ENCODE data around the gene SHISA5. TPM values are rescaled to one million over a fixed set of nuclear protein-coding genes. Genes with fewer than 3 reads are reported as not detected.

Gene SHISA5
- polyA plus RNA-seq, 2 of the 4 experiments (the other 2 are of a cell fraction) = 87.5 to 94.3 TPM

- TF ChIP-seq KDM5A (IDR thresholded peaks at IDR 0.05) (no peak), CBX2 (IDR thresholded peaks at IDR 0.05; ENCODE audit: borderline replicate concordance, low read depth) (no peak), USF2 (IDR thresholded peaks at IDR 0.05) (no peak), NR3C1 (IDR thresholded peaks at IDR 0.05) (no peak)
Measured at GRCh38 chr3:48521635-48522034, 17.7 kb upstream of the SHISA5 start (continued).

- ATAC-seq (no peak), FAIRE-seq (no peak), DNase-seq (ENCODE audit: low read depth in 1 of 2, low spot score in 1 of 2) (no peak)
- Histone ChIP-seq H3K27ac (no peak overlapping the region), H3K4me3 (no peak overlapping the region), H3K9me3 (no peaks in the 10 kb centered on the region), H3K4me1 (no peaks in the 10 kb centered on the region), H3K4me2 (no peak overlapping the region)
- ChIA-PET CTCF (interaction anchor here (0.7 kb wide), 1 partner anchor 15 kb away, joined by 3 read pairs; no protein-coding TSS in a partner anchor), POLR2A (no interaction called here)
- TF ChIP-seq BCL3 (IDR thresholded peaks at IDR 0.05) = no peak
- no peak for TF ChIP-seq JUN (IDR thresholded peaks at IDR 0.05)
- no peak for TF ChIP-seq PHF8 (IDR thresholded peaks at IDR 0.05; ENCODE audit: borderline replicate concordance, low read depth)
- no peak for TF ChIP-seq HEYL (CRISPR knock-in tag; IDR thresholded peaks at IDR 0.05)
- TF ChIP-seq HOXA7 (CRISPR knock-in tag; IDR thresholded peaks at IDR 0.05) = no peak
- no peak for TF ChIP-seq HDAC2 (IDR thresholded peaks at IDR 0.05)
- TF ChIP-seq JUNB (IDR thresholded peaks at IDR 0.05) = no peak
- TF ChIP-seq CBX8 (IDR thresholded peaks at IDR 0.05) = no peak
- TF ChIP-seq CHD4 (IDR thresholded peaks at IDR 0.05; ENCODE audit: borderline replicate concordance) = no peak
- TF ChIP-seq RARB (CRISPR knock-in tag; IDR thresholded peaks at IDR 0.05) = no peak
- TF ChIP-seq HOXB5 (CRISPR knock-in tag; IDR thresholded peaks at IDR 0.05) = no peak
- TF ChIP-seq REST (IDR thresholded peaks at IDR 0.05) = no peak
- no peak for TF ChIP-seq TP53 (CRISPR knock-in tag; IDR thresholded peaks at IDR 0.05)
- TF ChIP-seq BHLHE40 (IDR thresholded peaks at IDR 0.05; ENCODE audit: low read depth, low read length) = no peak
- TF ChIP-seq GATA3 (IDR thresholded peaks at IDR 0.05; ENCODE audit: borderline replicate concordance) = no peak
- TF ChIP-seq CTCF (IDR thresholded peaks at IDR 0.05) = no peak
- no peak for TF ChIP-seq FOSB (CRISPR knock-in tag; IDR thresholded peaks at IDR 0.05)
- no peak for TF ChIP-seq E2F6 (IDR thresholded peaks at IDR 0.05; ENCODE audit: borderline replicate concordance, low read depth)
- TF ChIP-seq CHD2 (IDR thresholded peaks at IDR 0.05; ENCODE audit: low read length, partially characterized antibody) = no peak
- no peak for TF ChIP-seq ESRRA (IDR thresholded peaks at IDR 0.05; ENCODE audit: borderline replicate concordance, low read length)
- WGBS (ENCODE audit: missing lambda C conversion rate) = 88% methylated on average over 7 of the region's 9 CpGs
Measured at GRCh38 chr3:48519277-48519643, 15.3 kb upstream of the SHISA5 start.

All from A549 (cell line).